Prostate gland (tissue), 2 donors: ENCODE measurements around the gene IPO13.

Source experiments
- CTCF ChIP-seq, 4 experiments: fragments of 200-600 bp in 2 of 4; fragments of 450-650 bp in 2 of 4; sonication (generic) in 2 of 4; IDR thresholded peaks; 1 replicate in 3 of 4; 2 replicates in 1 of 4; pipeline ENCODE4 v1.5.1; 2016 to 2019; ENCODE audit warnings: antibody characterized with exemption in 4 of 4, mild to moderate bottlenecking in 2 of 4, moderate library complexity in 2 of 4
- POLR2A ChIP-seq: fragments of 450-650 bp; IDR thresholded peaks from one replicate; pipeline ENCODE4 v1.6.1; 2016; ENCODE audit warnings: antibody characterized with exemption, mild to moderate bottlenecking
- POLR2AphosphoS5 ChIP-seq: sonication (generic); formaldehyde crosslinking; IDR thresholded peaks from one replicate; pipeline ENCODE4 v1.6.1; 2017; ENCODE audit warnings: antibody characterized with exemption

DNA sequence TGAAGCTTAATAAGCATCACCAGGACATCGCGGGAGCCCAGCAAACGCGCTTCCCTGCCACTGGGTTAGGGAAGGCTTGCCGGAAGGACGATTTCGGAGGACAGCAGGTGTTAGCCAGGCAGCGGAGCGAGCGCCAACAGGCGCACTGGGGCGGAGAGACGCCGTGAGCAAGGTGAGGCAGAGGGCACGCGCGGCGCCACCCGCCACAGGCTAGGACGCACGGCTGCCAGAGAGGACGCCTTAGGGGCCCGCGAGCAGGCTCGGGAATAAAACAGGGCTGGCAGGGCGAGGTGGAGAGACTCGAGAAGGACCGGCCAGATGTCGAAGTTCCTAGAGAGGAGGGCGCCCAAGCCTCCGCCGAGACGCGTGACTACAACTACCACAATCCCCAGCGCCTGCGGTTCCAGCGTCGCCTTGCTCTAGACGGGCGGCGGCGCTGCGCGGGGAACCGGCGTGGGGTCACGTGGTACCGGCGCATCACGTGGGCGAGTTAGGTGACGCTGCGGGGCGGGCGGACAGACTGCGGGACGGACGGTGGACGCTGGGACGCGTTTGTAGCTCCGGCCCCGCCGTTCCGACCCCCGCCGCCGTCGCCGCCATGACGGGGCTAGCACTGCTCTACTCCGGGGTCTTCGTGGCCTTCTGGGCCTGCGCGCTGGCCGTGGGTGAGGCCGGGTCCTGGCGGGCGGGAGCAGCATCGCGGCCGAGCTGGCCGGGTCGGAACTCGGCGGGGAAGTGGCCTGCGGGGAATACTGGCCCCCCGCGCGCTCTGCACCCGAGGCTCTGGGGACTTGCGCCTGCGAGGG lies 27.9 kb downstream of the IPO13 start, which contains the start of gene ATP6V0B:
- TF ChIP-seq POLR2AphosphoS5 (peak; percentile 98), CTCF (IDR thresholded peaks at IDR 0.05) (peak in 2 of 4 experiments; percentile 44 to 57), POLR2A (peak; percentile 91)
